NCI-H2171 (cell line): ENCODE data around the gene SAMD9.
"Not testable (repeated sequence)": the region's sequence is repeated elsewhere in the genome, so short reads cannot be mapped to it uniquely, and the experiment has no call there.

Experiments used
- DNase-seq: peaks from one replicate; lab custom pipeline; 2025; lab: John Stamatoyannopoulos, UW

Gene SAMD9

GRCh38 chr7:93117852-93118530 lies at the start of gene SAMD9:
Gene SAMD9, minus strand, starts transcription at chr7:93117979. Its CDS starts 11,882 bp downstream, at chr7:93106097.
- DNase-seq: peak; percentile 9

DNA sequence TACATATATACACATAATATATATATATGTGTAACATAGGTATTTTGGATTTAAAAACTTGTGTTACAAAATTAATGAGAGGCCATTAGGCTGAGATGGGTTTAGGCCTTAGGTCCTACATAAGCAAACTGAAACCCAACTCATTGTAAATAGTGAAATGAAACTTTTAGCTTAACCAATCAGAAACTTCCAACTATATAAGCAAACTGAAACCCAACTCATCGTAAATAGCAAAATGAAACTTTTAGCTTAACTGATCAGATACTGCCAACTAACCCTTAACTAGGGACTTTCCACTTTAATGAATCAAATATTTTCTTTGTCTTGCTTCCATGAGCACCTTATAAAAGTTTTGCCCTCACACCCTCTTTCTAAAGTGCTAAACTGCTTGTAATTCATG lies 47.7 kb upstream of the SAMD9 start:
- DNase-seq: no peak

DNA sequence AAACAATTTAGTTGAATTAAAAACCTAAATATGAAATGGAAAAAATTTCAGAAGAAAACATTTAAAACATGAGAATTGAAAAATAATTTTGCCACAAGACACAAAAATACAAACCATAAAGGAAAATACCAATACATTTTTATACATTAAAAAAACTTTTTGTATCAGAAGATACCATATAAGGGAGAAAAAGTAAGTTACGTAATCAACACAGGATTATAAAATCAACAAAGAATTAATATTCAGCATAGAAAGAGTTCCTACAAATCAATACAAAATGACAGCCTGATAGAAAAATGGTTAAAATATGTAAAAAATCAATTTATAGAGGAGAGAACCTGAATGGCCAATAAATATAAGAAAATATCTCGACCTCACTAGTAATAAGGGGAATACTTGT lies 47.0 kb upstream of the SAMD9 start:
- no peak for DNase-seq

DNA sequence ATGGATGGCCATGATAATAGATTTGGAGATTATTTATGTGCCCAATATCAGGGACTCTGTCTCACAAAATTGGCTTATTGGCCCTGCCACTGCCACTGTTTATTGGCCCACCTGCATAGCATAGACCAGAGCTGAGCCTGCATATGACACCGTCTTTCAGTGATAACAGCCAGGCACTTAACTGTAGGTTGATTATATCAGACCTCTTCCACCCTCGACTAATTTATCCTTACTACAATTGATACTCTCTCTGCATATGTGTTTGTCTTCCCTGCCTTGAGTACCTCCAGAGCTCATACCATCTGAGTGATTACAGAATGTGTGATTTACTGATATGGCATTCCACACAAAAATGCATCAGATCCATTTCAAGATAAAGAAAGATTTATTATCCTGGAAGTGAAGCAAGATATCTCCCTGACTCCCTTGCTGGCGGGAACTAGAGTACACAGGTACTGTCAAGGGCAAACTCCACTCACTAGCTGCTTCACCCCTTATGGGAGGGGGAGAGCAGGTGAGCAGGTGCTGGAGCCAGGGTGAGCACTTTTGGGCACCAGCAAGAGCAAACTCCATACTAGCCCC lies 43.5 kb upstream of the SAMD9 start:
- no peak for DNase-seq

GRCh38 chr7:93160410-93160809 lies 42.6 kb upstream of the SAMD9 start:
- no peak for DNase-seq

DNA sequence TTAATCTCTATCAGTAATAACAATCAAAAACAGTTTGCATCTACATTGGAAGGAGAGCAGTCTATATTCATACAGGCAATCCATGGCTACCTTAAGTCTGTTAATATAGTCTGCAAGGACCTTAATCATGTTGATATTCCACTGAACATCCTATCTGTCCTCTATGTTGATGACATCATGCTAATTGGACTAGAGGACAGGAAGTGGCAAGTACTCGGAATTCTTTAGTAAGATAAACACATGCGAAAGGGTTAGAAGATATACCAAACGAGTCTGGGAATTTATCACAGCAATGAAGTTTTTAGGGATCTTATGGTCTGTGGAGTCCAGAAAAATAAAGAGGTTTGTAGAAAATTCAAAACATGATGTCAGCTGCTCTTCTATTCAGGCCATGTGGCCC lies 41.7 kb upstream of the SAMD9 start:
- DNase-seq: no peak

GRCh38 chr7:93156884-93157283 lies 39.1 kb upstream of the SAMD9 start:
- no peak for DNase-seq

GRCh38 chr7:93150200-93150835 lies 32.5 kb upstream of the SAMD9 start:
- no peak for DNase-seq

DNA sequence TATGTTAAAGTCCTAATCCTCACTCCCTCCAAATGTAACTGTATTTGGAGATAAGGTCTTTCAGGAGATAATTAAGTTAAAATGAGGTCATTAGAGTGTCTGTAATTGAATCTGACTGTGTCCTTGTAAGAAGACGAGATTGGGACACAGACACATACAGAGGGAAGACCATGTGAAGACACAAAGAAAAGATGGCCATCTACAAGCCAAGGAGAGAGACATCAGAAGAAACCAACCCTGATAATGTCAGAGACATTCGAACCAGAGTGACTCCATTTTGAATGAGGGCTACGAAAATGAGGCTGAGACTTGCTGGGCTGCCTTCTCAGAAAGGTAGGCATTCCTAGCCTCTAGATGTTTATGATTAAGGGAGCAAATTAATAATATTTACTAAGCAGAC lies 30.9 kb upstream of the SAMD9 start:
- no peak for DNase-seq

GRCh38 chr7:93148144-93148543 lies 30.4 kb upstream of the SAMD9 start, which contains the start of gene SAMD9L:
Gene SAMD9L, minus strand, starts transcription at chr7:93148385. Its CDS starts 12,414 bp downstream, at chr7:93135971.
- no peak for DNase-seq

DNA sequence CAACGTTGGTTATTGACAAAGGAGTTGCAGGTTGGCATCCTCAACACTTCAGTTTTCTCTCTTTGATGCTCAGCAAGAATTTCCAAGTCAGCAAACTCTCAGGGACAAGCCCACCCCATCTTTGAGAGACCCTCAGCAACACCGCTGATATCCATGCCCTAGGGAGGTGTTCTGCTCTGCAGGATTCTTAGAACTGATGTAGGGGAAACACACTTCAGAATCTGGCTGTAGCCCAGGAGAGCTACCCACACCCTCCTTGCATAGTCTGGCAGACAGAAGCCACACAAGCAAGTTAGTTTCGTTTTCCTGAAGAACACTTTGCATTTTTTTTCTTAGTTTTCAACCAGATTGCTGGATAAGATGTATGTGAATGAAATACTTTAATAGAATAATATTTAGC lies 29.6 kb upstream of the SAMD9 start:
- no peak for DNase-seq

- no peak for DNase-seq
These were observed 28.8 kb upstream of the SAMD9 start for GRCh38 chr7:93146472-93147141.

GRCh38 chr7:93146036-93146435 lies 28.3 kb upstream of the SAMD9 start:
- DNase-seq: no peak

- no peak for DNase-seq
These were observed 27.6 kb upstream of the SAMD9 start for GRCh38 chr7:93145354-93145753.

- no peak for DNase-seq
These were observed 24.3 kb upstream of the SAMD9 start for GRCh38 chr7:93142127-93142526.

DNA sequence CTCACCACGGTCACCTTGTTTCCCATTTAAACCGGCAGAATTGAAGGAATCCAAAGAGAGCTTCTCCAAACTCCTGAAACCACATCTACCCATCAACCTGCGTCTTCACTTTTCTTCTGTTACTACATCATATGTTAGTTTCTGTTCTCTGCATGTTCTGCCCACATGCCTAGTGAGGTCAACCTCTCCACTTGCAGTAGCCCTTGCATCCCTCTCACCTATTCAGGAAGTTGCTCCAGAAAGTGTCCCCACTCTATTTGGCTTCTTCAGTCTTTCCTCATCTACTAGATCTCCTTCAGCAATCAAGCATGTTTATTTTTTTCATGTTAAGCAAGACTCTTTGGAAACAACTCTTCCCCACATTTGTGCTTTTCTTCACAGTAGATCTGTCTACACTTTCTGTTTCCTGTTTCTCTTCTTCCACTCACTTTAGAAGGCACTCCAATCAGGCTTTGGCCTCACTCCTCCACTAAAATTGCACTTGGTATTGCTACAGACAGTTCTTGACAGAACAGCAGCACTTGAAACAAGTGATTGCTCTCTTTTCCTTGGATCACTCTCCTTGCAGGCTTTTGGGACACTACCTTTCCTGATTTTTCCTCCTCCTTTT lies 22.9 kb upstream of the SAMD9 start:
- DNase-seq: no peak

DNA sequence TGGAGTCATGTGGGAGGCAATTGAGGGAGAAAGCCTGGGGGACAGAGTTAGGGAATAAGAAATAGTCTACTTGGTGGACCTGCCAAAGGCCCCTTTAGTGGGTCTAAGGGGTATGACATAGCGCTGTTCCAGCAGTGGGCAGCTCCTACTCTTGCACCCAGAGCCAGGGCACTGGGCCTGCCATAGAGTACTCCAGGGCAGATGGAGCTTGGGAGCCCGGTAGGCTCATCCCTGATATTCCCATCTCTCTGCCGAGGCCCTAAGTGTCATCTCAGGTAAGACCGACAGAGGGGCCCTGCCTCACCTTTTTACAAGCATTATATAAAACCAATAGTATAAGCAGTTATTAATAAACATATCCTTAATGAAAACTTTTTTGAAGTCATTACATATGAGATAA lies 20.8 kb upstream of the SAMD9 start:
- DNase-seq: no peak

GRCh38 chr7:93133005-93133404 lies 15.2 kb upstream of the SAMD9 start:
- no peak for DNase-seq

DNA sequence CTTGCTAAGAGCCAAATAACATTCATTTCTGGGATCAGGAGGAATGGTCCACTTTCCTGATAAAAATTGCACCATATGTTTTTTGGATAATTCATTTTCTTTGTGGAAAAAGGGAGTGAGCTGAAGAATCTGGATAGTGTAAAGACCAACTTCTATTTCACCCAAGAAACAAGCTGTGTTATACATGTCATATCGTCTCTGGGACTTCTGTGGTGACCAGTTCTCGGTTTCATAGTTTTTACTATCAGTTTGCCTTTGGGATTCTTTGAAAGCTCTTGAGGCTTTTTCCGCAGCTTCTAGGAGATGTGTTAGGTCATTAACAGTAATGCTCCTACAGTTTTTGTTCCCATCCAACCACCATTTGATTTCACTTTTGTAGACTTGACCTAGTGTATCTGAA lies 14.4 kb upstream of the SAMD9 start:
- no peak for DNase-seq

DNA sequence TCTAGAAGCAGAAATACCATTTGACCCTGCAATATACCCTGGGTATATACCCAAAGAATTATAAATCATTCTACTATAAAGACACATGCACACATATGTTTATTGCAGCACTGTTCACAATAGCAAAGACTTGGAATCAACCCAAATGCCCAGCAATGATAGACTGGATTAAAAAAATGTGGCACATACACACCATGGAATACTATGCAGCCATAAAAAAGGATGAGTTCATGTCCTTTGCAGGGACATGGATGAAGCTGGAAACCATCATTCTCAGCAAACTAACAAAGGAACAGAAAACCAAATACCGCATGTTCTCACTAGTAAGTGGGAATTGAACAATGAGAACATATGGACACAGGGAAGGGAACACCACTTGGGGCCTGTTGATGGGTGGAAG lies 9.2 kb upstream of the SAMD9 start:
- DNase-seq: not testable (repeated sequence)

DNA sequence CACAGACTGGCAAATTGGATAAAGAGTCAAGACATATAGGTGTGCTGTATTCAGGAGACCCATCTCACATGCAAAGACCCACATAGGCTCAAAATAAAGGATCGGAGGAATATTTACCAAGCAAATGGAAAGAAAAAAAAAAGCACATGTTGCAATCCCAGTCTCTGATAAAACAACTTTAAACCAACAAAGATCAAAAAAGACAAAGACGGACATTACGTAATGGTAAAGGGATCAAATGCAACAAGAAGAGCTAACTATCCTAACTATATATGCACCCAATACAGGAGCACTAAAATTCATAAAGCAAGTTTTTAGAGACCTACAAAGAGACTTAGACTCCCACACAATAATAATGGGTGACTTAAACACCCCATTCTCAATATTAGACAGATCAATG lies 5.8 kb upstream of the SAMD9 start:
- not testable (repeated sequence) for DNase-seq
